ENCODE results near the gene CDC20.
A peak's percentile ranks its signal among the peaks of the same experiment; 100 is the strongest.

Gene CDC20

DNA sequence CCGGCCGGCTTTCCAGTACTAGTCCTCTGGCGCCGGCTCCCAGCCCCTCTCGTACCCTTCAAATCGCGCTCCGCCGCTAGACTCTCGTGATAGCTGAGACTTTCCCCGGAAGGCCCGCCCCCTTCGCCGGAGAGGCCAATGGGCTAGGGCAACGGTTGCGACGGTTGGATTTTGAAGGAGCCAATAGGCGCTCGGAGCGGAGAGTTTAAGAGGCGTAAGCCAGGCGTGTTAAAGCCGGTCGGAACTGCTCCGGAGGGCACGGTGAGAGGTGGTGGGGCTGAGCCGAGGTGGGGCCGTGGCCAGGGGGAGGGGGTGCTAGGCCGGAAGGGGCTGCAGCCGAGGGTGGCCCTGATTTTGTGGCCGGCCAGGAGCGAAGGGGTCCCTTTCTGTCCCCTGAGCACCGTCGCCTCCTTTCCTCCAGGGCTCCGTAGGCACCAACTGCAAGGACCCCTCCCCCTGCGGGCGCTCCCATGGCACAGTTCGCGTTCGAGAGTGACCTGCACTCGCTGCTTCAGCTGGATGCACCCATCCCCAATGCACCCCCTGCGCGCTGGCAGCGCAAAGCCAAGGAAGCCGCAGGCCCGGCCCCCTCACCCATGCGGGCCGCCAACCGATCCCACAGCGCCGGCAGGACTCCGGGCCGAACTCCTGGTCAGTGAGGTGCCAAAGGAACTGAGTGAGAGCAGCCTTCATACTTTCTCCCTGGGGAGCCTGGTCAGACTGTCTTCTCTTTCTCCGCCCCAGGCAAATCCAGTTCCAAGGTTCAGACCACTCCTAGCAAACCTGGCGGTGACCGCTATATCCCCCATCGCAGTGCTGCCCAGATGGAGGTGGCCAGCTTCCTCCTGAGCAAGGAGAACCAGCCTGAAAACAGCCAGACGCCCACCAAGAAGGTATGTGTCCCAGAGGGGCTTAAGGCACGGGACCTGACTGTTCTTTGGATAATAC, at the start of gene CDC20:
Gene CDC20, plus strand, starts transcription at position 236 of the 948 bp plus-strand sequence. Its CDS starts 235 bp downstream, at position 471.
- DNase-seq, result peak; percentile 95 to 96

- DNase-seq, result no peak
Measured at GRCh38 chr1:43309405-43310025, 49.3 kb upstream of the CDC20 start.

- DNase-seq, result no peak
Measured at GRCh38 chr1:43311521-43311920, 47.3 kb upstream of the CDC20 start.

- no peak for DNase-seq
Measured at GRCh38 chr1:43312212-43312623, 46.6 kb upstream of the CDC20 start.

DNA sequence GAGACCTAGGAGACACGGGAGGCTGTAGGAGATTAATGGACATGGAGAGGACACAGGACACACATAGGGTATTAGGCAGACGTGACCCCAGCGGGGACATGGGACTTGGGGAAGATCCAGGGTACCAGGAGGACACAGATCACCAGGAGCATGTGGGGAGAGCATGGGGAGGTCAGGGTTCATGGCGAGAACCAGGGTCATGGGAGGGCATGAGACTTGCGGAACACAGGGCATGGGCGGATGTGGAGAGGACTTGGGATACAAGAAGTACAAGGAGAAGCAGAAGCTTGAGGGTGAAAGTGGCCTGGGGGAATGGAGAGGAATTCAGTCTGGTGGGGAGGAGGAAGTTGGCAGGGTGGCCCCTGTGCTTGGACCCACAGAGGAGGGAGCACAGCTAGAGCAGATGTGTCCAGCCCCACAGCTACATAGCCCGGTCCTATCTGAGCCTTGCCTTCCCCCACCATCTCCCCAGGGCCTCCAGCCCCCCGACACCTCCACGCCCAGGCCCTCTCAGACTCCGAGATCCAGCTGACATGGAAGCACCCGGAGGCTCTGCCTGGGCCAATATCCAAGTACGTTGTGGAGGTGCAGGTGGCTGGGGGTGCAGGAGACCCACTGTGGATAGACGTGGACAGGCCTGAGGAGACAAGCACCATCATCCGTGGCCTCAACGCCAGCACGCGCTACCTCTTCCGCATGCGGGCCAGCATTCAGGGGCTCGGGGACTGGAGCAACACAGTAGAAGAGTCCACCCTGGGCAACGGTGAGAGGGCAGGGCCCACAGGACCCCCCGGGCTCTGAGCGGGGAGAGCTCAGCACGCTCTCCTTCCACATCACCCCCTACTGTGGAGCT, 45.9 kb upstream of the CDC20 start:
- DNase-seq, result no peak

- no peak for DNase-seq
Measured at GRCh38 chr1:43313771-43314170, 45.0 kb upstream of the CDC20 start.

DNA sequence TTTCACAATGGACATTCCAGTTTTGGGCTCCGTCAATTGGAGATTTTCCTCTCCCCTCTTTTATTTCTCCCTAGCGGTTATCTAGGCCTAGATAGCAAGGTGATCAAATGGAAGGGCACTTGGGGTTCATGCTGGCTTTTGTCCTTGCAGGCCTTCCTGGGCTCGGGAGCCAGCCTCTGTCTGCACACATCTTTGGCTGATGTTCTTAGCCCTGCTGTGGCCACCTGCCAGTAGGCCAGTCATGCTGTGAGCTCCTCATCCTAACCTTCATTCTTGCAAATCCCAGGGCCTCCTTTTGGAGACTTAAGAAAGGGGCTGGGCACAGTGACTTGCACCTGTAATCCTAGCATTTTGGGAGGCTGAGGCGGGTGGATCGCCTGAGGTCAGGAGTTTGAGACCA, 44.5 kb upstream of the CDC20 start:
- no peak for DNase-seq

DNA sequence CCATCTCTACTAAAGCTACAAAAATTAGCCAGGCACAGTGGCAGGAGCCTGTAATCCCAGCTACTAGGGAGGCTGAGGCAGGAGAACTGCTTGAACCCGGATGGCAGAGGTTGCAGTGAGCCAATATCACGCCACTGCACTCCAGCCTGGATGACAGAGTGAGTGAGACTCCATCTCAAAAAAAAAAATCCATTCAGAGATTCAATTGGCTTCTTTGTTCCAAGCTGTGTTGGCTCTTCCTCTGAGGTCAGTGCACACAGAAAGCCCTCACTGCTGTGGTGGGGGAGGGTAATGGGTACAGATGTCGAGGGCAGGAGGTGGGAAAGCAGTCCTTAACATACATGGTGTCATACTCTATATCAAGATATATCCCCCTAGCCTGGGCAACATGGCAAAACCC, 43.3 kb upstream of the CDC20 start:
- DNase-seq, result peak; percentile 46 to 59

GRCh38 chr1:43315963-43316737, 42.6 kb upstream of the CDC20 start:
- no peak for DNase-seq

DNA sequence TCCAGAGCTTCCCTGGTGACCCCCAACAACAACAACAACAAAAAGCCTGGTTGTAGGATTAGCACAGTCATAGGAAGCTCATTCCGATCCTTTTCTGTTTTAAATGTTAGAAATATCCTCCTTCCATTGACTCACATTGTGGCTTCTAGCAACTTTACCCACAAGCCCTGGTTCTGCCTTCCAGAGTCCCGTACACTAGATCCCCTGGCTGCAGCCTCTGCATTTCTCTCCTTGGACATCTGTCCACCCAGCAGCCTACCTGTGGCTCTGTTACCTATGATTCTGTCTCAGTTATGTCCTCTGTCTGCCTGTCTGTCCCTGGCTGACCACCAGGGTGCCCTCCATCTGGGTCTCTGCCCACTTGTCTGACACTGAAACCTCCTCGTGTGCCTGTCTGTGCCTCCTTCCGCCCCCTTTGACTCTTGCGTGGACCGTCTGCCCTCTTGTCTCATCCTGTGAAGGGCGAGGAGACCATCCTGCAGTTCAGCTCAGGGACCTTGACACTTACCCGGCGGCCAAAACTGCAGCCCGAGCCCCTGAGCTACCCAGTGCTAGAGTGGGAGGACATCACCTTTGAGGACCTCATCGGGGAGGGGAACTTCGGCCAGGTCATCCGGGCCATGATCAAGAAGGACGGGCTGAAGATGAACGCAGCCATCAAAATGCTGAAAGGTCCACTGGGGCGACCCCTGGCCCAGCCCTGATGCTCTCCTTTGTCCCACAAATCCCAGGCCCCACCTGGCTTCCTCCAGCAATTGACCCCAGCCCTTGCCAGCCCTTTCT, 41.9 kb upstream of the CDC20 start:
- no peak for DNase-seq

- peak; percentile 47 to 71 for DNase-seq
Measured at GRCh38 chr1:43317817-43318471, 40.8 kb upstream of the CDC20 start.

GRCh38 chr1:43318831-43319230, 40.0 kb upstream of the CDC20 start:
- DNase-seq, result no peak

DNA sequence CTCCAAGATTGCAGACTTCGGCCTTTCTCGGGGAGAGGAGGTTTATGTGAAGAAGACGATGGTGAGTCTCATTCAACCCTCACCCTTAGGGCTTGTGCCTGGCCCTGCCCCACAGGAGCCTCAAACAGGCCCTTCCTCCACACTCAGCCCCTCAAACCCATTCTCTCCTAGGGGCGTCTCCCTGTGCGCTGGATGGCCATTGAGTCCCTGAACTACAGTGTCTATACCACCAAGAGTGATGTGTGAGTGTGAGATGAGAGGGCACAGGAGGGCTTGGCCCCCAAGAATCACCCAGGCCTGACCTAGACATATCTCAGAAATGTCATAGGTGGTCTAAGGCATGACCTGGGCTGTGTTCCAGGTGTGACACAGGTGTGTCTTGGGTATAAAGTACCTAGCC, 39.5 kb upstream of the CDC20 start:
- DNase-seq, result no peak

DNA sequence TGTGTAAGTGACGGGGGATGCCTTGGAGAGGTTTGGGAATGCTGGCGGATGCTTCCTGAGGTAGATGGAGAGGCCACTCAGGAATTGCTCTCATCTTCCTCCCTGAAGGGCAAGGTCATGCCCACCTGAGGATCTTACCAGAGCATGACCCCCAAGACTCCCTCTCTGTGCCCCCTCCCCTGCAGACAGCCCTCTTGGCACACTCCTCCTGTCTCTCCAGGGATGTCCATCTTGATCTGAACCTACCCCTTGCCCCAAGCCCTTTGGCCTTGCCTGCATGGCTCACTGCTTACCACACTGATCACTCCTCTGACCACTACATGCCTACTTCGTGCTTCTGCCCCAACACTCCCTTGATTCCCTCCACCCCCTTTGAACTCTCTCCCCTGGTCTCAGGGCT, 39.0 kb upstream of the CDC20 start:
- DNase-seq, result no peak

DNA sequence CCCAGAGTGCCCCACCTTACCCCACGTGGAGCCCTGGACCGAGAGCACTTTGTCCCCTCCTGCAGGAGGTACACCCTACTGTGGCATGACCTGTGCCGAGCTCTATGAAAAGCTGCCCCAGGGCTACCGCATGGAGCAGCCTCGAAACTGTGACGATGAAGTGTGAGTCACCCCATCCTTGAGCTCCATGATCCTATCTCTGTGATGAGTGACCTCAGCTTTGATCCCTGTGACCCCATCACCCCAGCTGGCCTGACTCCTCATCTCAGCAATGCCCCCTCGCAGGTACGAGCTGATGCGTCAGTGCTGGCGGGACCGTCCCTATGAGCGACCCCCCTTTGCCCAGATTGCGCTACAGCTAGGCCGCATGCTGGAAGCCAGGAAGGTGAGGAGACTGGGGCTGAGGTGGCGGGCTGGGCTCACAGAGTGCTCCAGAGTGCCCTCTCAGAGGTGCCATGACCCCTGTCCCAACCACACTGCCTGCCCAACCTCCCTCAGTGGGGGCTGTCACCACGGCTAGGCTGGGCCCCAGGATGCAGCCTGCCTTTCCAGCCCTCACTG, 37.4 kb upstream of the CDC20 start:
- DNase-seq, result no peak

GRCh38 chr1:43322506-43322905, 36.3 kb upstream of the CDC20 start:
- no peak for DNase-seq

GRCh38 chr1:43324810-43325209, 34.0 kb upstream of the CDC20 start:
- DNase-seq, result no peak

DNA sequence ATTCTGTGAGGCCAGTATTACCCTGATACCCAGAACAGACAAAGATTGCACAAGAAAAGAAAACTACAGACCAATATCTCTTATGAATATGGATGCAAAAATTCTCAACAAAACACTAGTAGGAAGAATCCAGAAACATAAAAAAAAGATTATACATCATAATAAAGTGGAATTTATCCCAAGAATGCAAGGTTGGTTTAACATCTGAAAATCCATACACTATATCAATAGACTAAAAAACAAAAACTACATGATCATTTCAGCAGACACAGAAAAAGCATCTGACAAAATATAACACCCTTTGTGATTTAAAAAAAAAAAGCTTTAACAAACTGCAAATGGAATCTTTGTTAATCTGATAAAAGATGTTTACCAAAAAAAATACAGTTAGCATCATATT, 33.4 kb upstream of the CDC20 start:
- no peak for DNase-seq

- DNase-seq, result no peak
Measured at GRCh38 chr1:43327549-43328292, 31.1 kb upstream of the CDC20 start.
